H1 (cell line): ENCODE measurements around the gene SYNJ1. TPM values are rescaled to one million over a fixed set of nuclear protein-coding genes. Genes with fewer than 3 reads are reported as not detected.

Experiments
- CTCF ChIA-PET: fragments of 300-600 bp; sonication (Branson Sonifier 250); formaldehyde crosslinking; loops from one replicate; lab custom pipeline; 2021; ENCODE audit not compliant: partially characterized antibody; lab: Charles Lee
- POLR2A ChIA-PET: fragments of 300-600 bp; sonication (Branson Sonifier 250); formaldehyde crosslinking; loops from one replicate; lab custom pipeline; 2021; ENCODE audit warnings: inconsistent platforms; ENCODE audit not compliant: partially characterized antibody; lab: Charles Lee
- DNase-seq, 2 experiments: peaks; one replicate each; pipeline versions ENCODE4 v3.0.0 to v3.0.0-alpha.2; 2010 to 2022; ENCODE audit warnings: low spot score in 2 of 2, low read depth in 1 of 2, mixed read lengths in 1 of 2
- FAIRE-seq: peaks from 2 replicates; lab custom pipeline; 2011; peaks lifted over from hg19 to GRCh38; lab: Jason Lieb, UNC
- H2AFZ ChIP-seq: 2 replicates; pipeline ENCODE4 v1.8.1; 2012; ENCODE audit warnings: low read length, inconsistent platforms
- H2AK5ac ChIP-seq: 2 replicates; pipeline ENCODE4 v1.6.1; 2013; ENCODE audit warnings: low read depth, low read length
- H2BK120ac ChIP-seq: replicated peaks from 2 replicates; pipeline ENCODE3; 2013; ENCODE audit warnings: low read depth, low read length, inconsistent platforms
- H2BK12ac ChIP-seq: 2 replicates; pipeline ENCODE4 v1.6.1; 2013; ENCODE audit warnings: low read depth, low read length
- H2BK15ac ChIP-seq: 2 replicates; pipeline ENCODE4 v1.6.1; 2013; ENCODE audit warnings: low read length
- H2BK20ac ChIP-seq: 2 replicates; pipeline ENCODE4 v1.6.1; 2013; ENCODE audit warnings: low read length
- H2BK5ac ChIP-seq: 2 replicates; pipeline ENCODE4 v1.6.1; 2013; ENCODE audit warnings: low read depth, low read length
- H3K14ac ChIP-seq: 2 replicates; pipeline ENCODE4 v1.6.1; 2013; ENCODE audit warnings: inconsistent platforms; ENCODE audit not compliant: insufficient read length
- H3K18ac ChIP-seq: 2 replicates; pipeline ENCODE4 v1.6.1; 2013; ENCODE audit warnings: low read length; ENCODE audit errors: extremely low read depth
- H3K23ac ChIP-seq: 2 replicates; pipeline ENCODE4 v1.6.1; 2013; ENCODE audit warnings: inconsistent platforms; ENCODE audit not compliant: insufficient read length
- H3K23me2 ChIP-seq: 2 replicates; pipeline ENCODE4 v1.6.1; 2013; ENCODE audit warnings: low read depth, low read length
- H3K27ac ChIP-seq: 2 replicates; pipeline ENCODE4 v1.6.1; 2011; ENCODE audit warnings: low read depth, low read length, inconsistent platforms
- H3K27me3 ChIP-seq, 4 experiments: replicated peaks in 1 of 4; 1 replicate in 1 of 4; 2 replicates in 3 of 4; pipeline versions ENCODE4 v1.6.1 to v1.8.1; 2011 to 2013; ENCODE audit warnings: low read length in 3 of 4, mild to moderate bottlenecking in 3 of 4, inconsistent platforms in 2 of 4, mixed read lengths in 2 of 4, moderate library complexity in 1 of 4; ENCODE audit not compliant: control insufficient read depth in 3 of 4, insufficient read depth in 3 of 4; ENCODE audit errors: extremely low read depth in 1 of 4
- H3K36me3 ChIP-seq, 4 experiments: 2 replicates each; pipeline versions ENCODE4 v1.6.1 to v1.8.1; 2011 to 2013; ENCODE audit warnings: mild to moderate bottlenecking in 4 of 4, low read length in 3 of 4, moderate library complexity in 2 of 4, control low read depth in 1 of 4, inconsistent platforms in 1 of 4; ENCODE audit not compliant: insufficient read depth in 4 of 4, control insufficient read depth in 2 of 4
- H3K4ac ChIP-seq: replicated peaks from 2 replicates; pipeline ENCODE3; 2013; ENCODE audit warnings: low read length, low read depth, mixed read lengths, inconsistent platforms; ENCODE audit not compliant: insufficient read length
- H3K4me1 ChIP-seq, 4 experiments: replicated peaks in 1 of 4; 1 replicate in 1 of 4; 2 replicates in 3 of 4; pipeline versions ENCODE4 v1.6.1 to v1.8.1; 2011 to 2013; ENCODE audit warnings: low read length in 3 of 4, inconsistent platforms in 2 of 4, mixed read lengths in 1 of 4; ENCODE audit not compliant: insufficient read depth in 4 of 4, control insufficient read depth in 3 of 4
- H3K4me2 ChIP-seq, 2 experiments: 2 replicates each; pipeline versions ENCODE4 v1.6.1 to v1.8.1; 2011 to 2013; ENCODE audit warnings: low read depth in 2 of 2, low read length in 2 of 2, control low read depth in 1 of 2, inconsistent platforms in 1 of 2, mild to moderate bottlenecking in 1 of 2; ENCODE audit not compliant: insufficient read depth in 1 of 2
- H3K4me3 ChIP-seq, 4 experiments: fragments of 200-600, 300-600 bp in 1 of 4; sonication (generic), shearing (Covaris generic), sonication (Bioruptor Twin) in 1 of 4; 2 replicates each; pipeline versions ENCODE4 v1.5.1 to v1.8.1; 2011 to 2016; ENCODE audit warnings: low read length in 4 of 4, low read depth in 3 of 4, control low read depth in 2 of 4, inconsistent platforms in 2 of 4, mild to moderate bottlenecking in 2 of 4, mixed read lengths in 1 of 4, moderate library complexity in 1 of 4; ENCODE audit not compliant: insufficient read depth in 2 of 4; ENCODE audit errors: extremely low read depth in 1 of 4
- H3K56ac ChIP-seq: replicated peaks from 2 replicates; pipeline ENCODE3; 2013; ENCODE audit warnings: low read depth, mild to moderate bottlenecking, mixed read lengths, low read length, inconsistent platforms; ENCODE audit not compliant: insufficient read length
- H3K79me1 ChIP-seq: 2 replicates; pipeline ENCODE4 v1.6.1; 2013; ENCODE audit warnings: low read depth, low read length, control low read depth
- H3K79me2 ChIP-seq, 2 experiments: 2 replicates each; pipeline versions ENCODE4 v1.6.1 to v1.8.1; 2012 to 2013; ENCODE audit warnings: low read length in 2 of 2, mild to moderate bottlenecking in 2 of 2, inconsistent platforms in 1 of 2; ENCODE audit not compliant: insufficient read depth in 2 of 2, control insufficient read depth in 1 of 2
- H3K9ac ChIP-seq, 4 experiments: replicated peaks in 1 of 4; 1 replicate in 1 of 4; 2 replicates in 3 of 4; pipeline versions ENCODE4 v1.6.1 to v1.8.1; 2011 to 2013; ENCODE audit warnings: low read depth in 3 of 4, low read length in 3 of 4, control low read depth in 2 of 4, mild to moderate bottlenecking in 2 of 4, moderate library complexity in 2 of 4, inconsistent platforms in 1 of 4; ENCODE audit errors: extremely low read depth in 1 of 4
- H3K9me3 ChIP-seq, 2 experiments: 2 replicates each; pipeline versions ENCODE4 v1.6.1 to v1.8.1; 2012 to 2013; ENCODE audit warnings: mild to moderate bottlenecking in 2 of 2, moderate library complexity in 2 of 2, control low read depth in 1 of 2, inconsistent platforms in 1 of 2, low read depth in 1 of 2, low read length in 1 of 2, mixed read lengths in 1 of 2; ENCODE audit not compliant: insufficient read depth in 2 of 2
- H4K20me1 ChIP-seq, 2 experiments: replicated peaks in 1 of 2; 2 replicates each; pipeline versions ENCODE3 to v1.8.1; 2011 to 2013; ENCODE audit warnings: inconsistent platforms in 2 of 2, low read length in 2 of 2, mild to moderate bottlenecking in 1 of 2; ENCODE audit not compliant: insufficient read depth in 2 of 2, control insufficient read depth in 1 of 2
- H4K5ac ChIP-seq: 2 replicates; pipeline ENCODE4 v1.6.1; 2013; ENCODE audit warnings: low read length, low read depth, mixed read lengths, inconsistent platforms; ENCODE audit not compliant: insufficient read length
- H4K8ac ChIP-seq: 2 replicates; pipeline ENCODE4 v1.8.0; 2013; ENCODE audit warnings: mild to moderate bottlenecking, moderate library complexity, low read length, inconsistent platforms; ENCODE audit not compliant: insufficient read depth; ENCODE audit errors: extremely low read depth
- H4K91ac ChIP-seq: replicated peaks from 2 replicates; pipeline ENCODE3; 2013; ENCODE audit warnings: low read length, mixed read lengths, inconsistent platforms; ENCODE audit not compliant: insufficient read length
- CEBPB ChIP-seq: IDR thresholded peaks from 2 replicates; pipeline ENCODE4 v1.6.1; 2012; ENCODE audit warnings: low read depth, low read length
- KDM1A ChIP-seq: fragments of 200-600, 300-600 bp; sonication (generic); IDR thresholded peaks from 2 replicates; pipeline ENCODE4 v1.7.1; 2016; ENCODE audit warnings: mild to moderate bottlenecking, low read length, borderline replicate concordance
- KDM4A ChIP-seq: IDR thresholded peaks from one replicate; pipeline ENCODE4 v1.7.1; 2012; ENCODE audit warnings: low read depth, mild to moderate bottlenecking, moderate library complexity, low read length, inconsistent platforms; ENCODE audit not compliant: severe bottlenecking
- SUZ12 ChIP-seq: fragments of 200-600 bp; sonication (generic); IDR thresholded peaks from 2 replicates; pipeline ENCODE4 v1.6.1; 2012; ENCODE audit warnings: mild to moderate bottlenecking, inconsistent platforms, low read length, moderate library complexity, mixed read lengths
- WGBS, 2 experiments: shearing (Covaris generic) in 1 of 2; methylation state at CpG; one replicate each; pipeline versions ENCODE4 v1.1.6 to v1.1.7; 2013 to 2015; ENCODE audit warnings: low lambda C conversion rate in 2 of 2, mixed read lengths in 2 of 2, inconsistent platforms in 1 of 2, low coverage in 1 of 2, missing lambda C conversion rate in 1 of 2; ENCODE audit not compliant: insufficient replicate concordance in 2 of 2, insufficient coverage in 1 of 2, insufficient read length in 1 of 2; ENCODE audit errors: extremely low coverage in 1 of 2, missing lambda C conversion rate in 1 of 2; 5-methylcytosine and 5-hydroxymethylcytosine counted together
- polyA plus RNA-seq, 7 experiments: library from polyadenylated mRNA; depleted of rRNA in 3 of 7; stranded (reverse) in 5 of 7; unstranded in 2 of 7; fragments of >200 nt in 5 of 7; fragments of 200-250 nt in 2 of 7; gene quantifications; 1 replicate in 5 of 7; 2 replicates in 1 of 7; 4 replicates in 1 of 7; pipeline versions ENCODE4 v1.2.1 to v1.2.3, GENCODE V29; 2011 to 2013; ENCODE audit warnings: missing spikeins in 2 of 7, mixed read lengths in 2 of 7
- total RNA-seq: library from RNA; stranded (reverse); fragmentation: NEBNext Ultra II Directional; extraction: Animal tissue kit (Norgen Biotek cat#: 25700); gene quantifications from 2 replicates; pipeline ENCODE4 v1.2.1, GENCODE V29; 2021

SYNJ1 gene
- total and polyA plus RNA-seq, 2 of the 8 experiments (the other 6 are each of a cell fraction or from before 2014, with no cell fraction given): 1.3 to 4.3 TPM

- no peak overlapping the region for H3K4me2 ChIP-seq
- no peak overlapping the region for H2BK15ac ChIP-seq
- H4K91ac ChIP-seq: no peak overlapping the region
- CTCF ChIA-PET: interaction anchor here (1.3 kb wide), 1 partner anchor 85 kb away, joined by 3 read pairs; no protein-coding TSS in a partner anchor
- no peak overlapping the region for H4K5ac ChIP-seq
- no peaks in the 10 kb centered on the region for H3K27me3 ChIP-seq
- H3K9ac ChIP-seq: no peak overlapping the region
- no peaks in the 10 kb centered on the region for H3K79me2 ChIP-seq
- no peak for DNase-seq
- H3K79me1 ChIP-seq: no peaks in the 10 kb centered on the region
- H3K4ac ChIP-seq: no peak overlapping the region
- no peak overlapping the region for H2AFZ ChIP-seq
- WGBS, 2 experiments: 89% methylated on average over 6 of the region's 6 CpGs; no CpG with 5 or more reads in 1 of the 2 experiments
- TF ChIP-seq KDM1A (no peak), CEBPB (no peak), SUZ12 (no peak), KDM4A (no peak)
- no peak for FAIRE-seq
- H2BK120ac ChIP-seq: no peak overlapping the region
- no peak overlapping the region for H3K14ac ChIP-seq
- POLR2A ChIA-PET: no interaction called here
- no peak overlapping the region for H3K4me3 ChIP-seq
- H2AK5ac ChIP-seq: no peak overlapping the region
- peaks cover 0 to 4% (median 1%) of the 10 kb centered on the region in 4 experiments; a peak in 3 of 7 replicates for H3K4me1 ChIP-seq
- H4K20me1 ChIP-seq: peaks cover 0 to 4% of the 10 kb centered on the region in 2 experiments
- no peak overlapping the region for H4K8ac ChIP-seq
- no peaks in the 10 kb centered on the region for H3K9me3 ChIP-seq
- no peak overlapping the region for H3K27ac ChIP-seq
- H3K36me3 ChIP-seq: peaks cover 0 to 34% (median 2%) of the 10 kb centered on the region in 4 experiments; a peak in 3 of 8 replicates
- no peak overlapping the region for H3K56ac ChIP-seq
- no peak overlapping the region for H2BK20ac ChIP-seq
- H2BK12ac ChIP-seq: no peak overlapping the region
- no peak overlapping the region for H2BK5ac ChIP-seq
- H3K23ac ChIP-seq: no peak overlapping the region
- H3K18ac ChIP-seq: no peak overlapping the region
- H3K23me2 ChIP-seq: peaks cover 3% of the 10 kb centered on the region; the same call in 1 of the 2 replicates
Observed at GRCh38 chr21:32733356-32733755, 5.5 kb upstream of the SYNJ1 start.
